ENCODE data around the gene DPY19L1.

DNA sequence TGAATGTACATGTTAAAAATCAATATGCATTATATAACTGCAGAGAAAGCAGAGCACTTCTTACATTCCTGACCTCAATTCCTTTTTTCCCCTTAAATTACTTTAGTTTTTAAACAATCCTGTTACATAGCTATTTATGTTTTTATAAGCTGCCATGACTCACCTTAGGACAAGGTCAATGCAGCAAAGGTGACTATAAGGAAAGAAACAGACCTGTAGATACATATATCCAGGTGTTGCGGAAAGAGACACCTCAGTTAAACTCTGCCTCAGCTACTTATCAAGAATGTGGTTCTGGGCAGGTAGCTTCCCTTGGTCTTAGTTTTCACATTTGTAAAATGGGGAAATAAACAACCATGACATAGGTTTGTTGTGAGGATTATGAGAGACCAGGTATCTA, 105.5 kb downstream of the DPY19L1 start:
- TF ChIP-seq, protein P1, sequence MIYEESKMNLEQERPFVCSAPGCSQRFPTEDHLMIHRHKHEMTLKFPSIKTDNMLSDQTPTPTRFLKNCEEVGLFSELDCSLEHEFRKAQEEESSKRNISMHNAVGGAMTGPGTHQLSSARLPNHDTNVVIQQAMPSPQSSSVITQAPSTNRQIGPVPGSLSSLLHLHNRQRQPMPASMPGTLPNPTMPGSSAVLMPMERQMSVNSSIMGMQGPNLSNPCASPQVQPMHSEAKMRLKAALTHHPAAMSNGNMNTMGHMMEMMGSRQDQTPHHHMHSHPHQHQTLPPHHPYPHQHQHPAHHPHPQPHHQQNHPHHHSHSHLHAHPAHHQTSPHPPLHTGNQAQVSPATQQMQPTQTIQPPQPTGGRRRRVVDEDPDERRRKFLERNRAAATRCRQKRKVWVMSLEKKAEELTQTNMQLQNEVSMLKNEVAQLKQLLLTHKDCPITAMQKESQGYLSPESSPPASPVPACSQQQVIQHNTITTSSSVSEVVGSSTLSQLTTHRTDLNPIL (CRISPR knock-in tag; IDR thresholded peaks at IDR 0.05; ENCODE audit: low read depth) = no peak
- no peak for TF ChIP-seq ZFP3 (CRISPR knock-in tag; IDR thresholded peaks at IDR 0.05)
- no peak for TF ChIP-seq ESRRG (CRISPR knock-in tag; IDR thresholded peaks at IDR 0.05)
- no peak for TF ChIP-seq SNAI2 (CRISPR knock-in tag; IDR thresholded peaks at IDR 0.05)
- no peak for TF ChIP-seq BACH2 (CRISPR knock-in tag; IDR thresholded peaks at IDR 0.05; ENCODE audit: borderline replicate concordance)
- TF ChIP-seq TOX (CRISPR knock-in tag; IDR thresholded peaks at IDR 0.05; ENCODE audit: borderline replicate concordance) = no peak
- no peak for TF ChIP-seq ZNF565 (CRISPR knock-in tag; conservative IDR thresholded peaks at IDR 0.05; ENCODE audit: low read depth)
- no peak for TF ChIP-seq OSR1 (CRISPR knock-in tag; IDR thresholded peaks at IDR 0.05)
- TF ChIP-seq ZNF70 (CRISPR knock-in tag; IDR thresholded peaks at IDR 0.05) = no peak

Data from SK-N-SH treated with all-trans-retinoic acid at 6 μM for 48 hours (cell line).